Activated CD4-positive, alpha-beta T cell treated with anti-CD3 and anti-CD28 coated beads for 4 hours (primary cell): ENCODE results near the gene DCBLD2.

Experiments
- DNase-seq, 2 donors: peaks; one replicate each; pipeline ENCODE4 v3.0.0-alpha.2; 2020

The DCBLD2 gene

DNA sequence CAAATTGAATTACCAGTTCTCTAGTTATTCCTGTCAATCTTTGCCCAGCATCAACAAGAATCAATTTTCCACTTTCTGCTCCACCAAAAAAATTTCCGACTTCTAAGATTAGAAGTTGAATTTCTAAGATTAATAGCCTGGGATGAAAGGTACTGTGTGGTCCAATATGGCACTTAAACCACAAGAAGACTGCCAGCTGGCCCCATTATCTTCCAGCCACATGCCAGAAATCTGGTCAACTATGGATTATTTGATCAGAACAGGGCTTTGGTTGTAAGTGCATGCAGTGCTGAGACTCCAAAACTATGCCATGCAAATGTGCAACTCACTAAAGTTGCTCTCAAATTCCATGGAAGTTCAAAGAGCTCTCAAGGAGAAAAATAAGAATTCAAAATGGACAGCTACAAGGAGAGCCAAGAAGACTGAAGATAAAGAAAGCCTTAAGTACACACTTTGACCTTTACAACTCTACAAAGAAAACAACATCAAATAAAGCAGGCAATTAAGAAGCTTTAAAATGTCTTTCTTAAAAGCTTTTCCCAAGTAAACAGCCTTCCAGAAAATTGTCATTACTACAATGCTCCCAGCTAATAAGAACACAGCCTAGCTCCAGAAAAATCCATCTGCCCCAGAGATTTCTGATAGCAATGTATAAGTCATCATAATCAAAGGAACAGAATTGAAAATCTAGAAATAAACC is 74.1 kb downstream of the DCBLD2 start:
- no peak for DNase-seq

- DNase-seq: no peak
Measured at GRCh38 chr3:98826126-98826525, 75.4 kb downstream of the DCBLD2 start.

GRCh38 chr3:98824256-98824655 is 77.2 kb downstream of the DCBLD2 start:
- no peak for DNase-seq

GRCh38 chr3:98823791-98824190 is 77.7 kb downstream of the DCBLD2 start:
- DNase-seq: no peak

DNA sequence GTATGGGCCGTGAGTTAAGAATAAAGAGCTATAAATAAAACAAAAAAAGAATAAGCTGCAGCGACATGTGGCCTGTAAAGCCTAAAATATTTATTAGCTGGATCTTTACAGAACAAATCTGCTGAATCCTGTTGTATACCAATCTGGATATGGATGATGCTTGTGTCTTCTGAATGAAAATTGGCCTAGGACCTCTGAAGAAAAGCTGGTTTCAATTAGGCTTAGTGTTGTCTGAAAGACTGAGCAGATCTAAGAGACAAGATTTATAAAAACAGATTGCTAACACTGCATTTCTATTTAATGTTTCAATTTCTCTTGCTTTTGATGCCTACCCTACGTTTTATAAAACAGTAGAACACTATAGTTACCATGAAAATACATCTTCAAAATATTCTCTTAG is 80.4 kb downstream of the DCBLD2 start:
- DNase-seq: no peak

GRCh38 chr3:98817547-98818041 is 83.9 kb downstream of the DCBLD2 start:
- no peak for DNase-seq

DNA sequence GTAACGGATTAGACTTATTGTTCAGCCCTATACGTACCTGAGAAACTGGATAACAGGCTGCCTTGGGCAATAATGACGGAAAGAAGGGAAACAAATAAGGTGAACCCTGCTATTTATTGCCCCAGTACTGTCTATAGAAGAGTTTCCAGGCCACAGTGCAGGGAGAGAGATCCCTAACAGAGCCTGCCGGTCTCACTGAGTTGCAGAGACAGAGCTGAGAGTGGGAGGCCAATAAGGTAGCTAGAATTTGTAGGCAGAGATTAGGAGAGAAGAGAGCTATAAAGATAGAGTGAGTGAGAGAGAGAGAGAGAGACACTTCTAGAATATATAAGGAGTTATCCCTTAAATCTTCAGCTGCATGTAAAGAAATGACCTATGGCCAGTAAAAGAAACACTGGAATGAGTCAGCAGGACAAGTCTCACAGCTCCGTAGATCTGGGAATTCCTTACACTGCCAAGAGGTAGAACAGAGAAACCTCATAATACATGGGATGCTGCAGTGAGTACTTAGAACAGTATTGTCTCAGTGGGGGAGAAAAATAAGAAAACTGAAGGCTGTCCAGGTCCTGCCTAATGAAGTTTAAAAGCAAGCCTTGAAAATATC is 86.6 kb downstream of the DCBLD2 start:
- DNase-seq: no peak

- DNase-seq: no peak
Measured at GRCh38 chr3:98812851-98813374, 88.6 kb downstream of the DCBLD2 start.

DNA sequence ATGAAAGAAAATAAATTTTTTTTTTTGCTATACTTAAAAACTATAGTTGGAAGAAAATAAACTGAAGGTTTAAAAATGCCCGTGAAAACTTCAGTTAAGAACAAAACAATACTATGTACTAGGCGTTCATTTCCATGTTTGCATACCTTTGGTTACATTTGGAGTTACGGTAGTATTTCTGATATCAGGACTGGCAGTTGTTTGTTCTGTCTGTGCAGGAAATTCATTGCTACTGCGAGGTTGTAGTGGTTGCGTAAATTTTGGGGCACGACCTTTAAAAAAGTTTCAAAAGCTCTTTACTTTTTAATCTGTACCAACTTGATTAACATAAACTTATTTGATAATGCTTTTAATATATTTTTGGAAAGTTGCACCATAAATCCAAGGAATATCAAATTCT is 90.4 kb downstream of the DCBLD2 start:
- no peak for DNase-seq

- no peak for DNase-seq
Measured at GRCh38 chr3:98809557-98809956, 91.9 kb downstream of the DCBLD2 start.

- no peak for DNase-seq
Measured at GRCh38 chr3:98808071-98808470, 93.4 kb downstream of the DCBLD2 start.

- no peak for DNase-seq
Measured at GRCh38 chr3:98807561-98807960, 93.9 kb downstream of the DCBLD2 start.

GRCh38 chr3:98807011-98807410 is 94.5 kb downstream of the DCBLD2 start:
- no peak for DNase-seq

DNA sequence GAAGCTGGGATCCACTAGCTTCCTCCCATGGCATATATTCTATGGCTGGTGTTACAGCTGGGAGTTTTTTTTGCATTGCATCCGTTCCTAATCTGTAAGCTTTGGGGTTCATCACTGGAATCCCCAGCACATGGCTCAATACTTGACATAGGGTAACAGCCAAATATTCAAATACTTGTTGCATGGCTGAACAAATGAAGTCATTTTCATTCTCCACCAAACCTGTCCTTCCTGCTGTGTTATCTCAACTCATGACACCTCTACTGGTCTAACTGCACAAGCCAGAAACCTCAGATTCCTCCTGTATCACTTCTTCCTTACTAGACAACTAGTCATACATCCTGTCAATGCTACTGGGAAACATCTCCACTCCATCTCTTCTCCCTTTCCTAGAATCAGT is 95.0 kb downstream of the DCBLD2 start:
- DNase-seq: no peak

GRCh38 chr3:98805571-98805970 is 95.9 kb downstream of the DCBLD2 start:
- no peak for DNase-seq

DNA sequence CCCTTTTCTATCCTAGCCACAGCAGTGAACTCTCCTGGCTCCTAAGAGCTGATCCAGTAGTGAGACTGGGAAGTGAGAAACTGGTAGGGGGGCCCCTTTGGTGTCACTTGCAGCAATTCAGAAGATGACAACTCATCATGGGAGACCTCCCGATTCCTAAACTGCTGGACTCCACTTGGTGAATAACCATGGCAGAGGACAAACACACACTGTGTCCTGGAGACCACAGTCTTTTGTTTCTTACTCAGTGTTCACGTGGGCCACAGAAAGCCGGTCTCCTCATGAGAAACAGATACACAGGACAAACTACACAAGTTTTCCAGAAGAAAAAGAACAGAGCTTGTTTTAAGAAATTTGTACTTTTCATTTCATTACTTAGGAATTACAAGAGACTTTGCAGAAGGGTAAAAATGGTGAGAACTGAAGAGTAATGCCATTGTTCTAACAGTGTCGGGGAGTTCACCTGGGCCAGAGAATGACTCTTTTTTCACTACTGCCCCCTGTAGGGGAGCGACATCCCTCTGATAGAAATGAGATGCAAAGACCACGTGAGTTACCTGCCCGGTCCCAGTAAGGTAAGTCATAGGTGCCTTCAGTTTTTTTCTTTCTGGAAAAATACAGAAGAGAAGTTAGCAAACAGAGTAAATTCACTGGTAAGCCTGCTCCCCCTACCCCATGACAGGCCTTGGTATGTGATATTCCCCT is 100.3 kb downstream of the DCBLD2 start:
- no peak for DNase-seq

DNA sequence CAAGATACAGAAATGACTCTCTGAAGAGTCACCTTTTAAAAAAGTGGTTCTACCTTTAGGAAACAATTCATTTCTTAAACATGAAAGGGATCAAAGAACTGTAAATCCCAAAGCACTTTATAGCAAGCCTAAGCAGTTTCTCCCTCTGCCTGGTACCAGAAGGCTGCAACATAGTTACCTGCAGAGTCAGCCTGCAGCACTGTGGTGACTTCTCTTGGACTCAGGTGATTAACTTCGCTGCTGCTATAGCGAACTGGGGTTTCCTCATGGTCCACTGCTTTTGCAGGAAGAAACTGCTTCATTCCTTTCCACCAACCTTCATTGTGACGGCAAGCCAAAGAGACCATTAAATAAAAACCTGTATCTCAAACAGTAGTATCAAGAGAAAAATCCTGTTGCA is 101.1 kb downstream of the DCBLD2 start:
- no peak for DNase-seq

- no peak for DNase-seq
Measured at GRCh38 chr3:98799479-98799878, 102.0 kb downstream of the DCBLD2 start.

GRCh38 chr3:98798820-98799219 is 102.7 kb downstream of the DCBLD2 start:
- DNase-seq: no peak

- DNase-seq: no peak
Measured at GRCh38 chr3:98797905-98798304, 103.6 kb downstream of the DCBLD2 start.

DNA sequence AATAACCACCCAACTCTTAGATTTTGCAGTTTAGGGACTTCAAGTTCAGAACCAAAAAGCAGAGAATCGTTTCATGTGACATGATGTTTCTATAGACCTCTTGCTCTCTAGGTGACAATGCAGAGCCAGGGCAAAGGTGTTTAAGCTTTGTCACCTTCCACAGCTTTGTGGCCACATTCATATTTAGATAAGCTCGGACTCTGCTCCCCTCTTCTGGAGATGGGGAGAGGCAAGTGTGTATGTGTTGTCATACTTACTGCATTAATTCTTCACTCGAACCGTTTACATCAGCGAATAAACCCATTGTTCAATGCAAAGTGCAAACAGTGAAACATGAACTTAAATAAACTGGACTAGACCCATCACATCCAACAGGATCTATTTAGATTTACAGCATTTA is 105.2 kb downstream of the DCBLD2 start:
- DNase-seq: no peak

DNA sequence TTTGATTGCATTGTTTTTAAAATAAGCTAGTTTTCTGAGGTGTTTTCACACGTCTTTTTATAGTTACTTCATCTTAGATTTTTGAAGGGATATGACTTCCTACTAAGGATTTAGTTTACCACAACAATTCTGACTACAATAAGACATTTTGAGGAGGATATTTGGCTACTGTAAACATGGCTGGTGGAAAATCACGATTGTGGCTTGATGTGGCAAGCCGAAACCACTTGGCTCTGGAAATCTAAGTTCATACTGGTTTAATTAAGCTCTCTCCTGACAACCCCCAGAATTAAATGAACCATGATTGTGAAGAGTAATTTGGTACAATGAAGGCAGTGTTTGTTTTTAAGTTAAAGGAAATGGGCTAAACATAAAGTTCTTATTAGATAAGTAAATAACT is 107.5 kb downstream of the DCBLD2 start:
- DNase-seq: no peak

- DNase-seq: no peak
Measured at GRCh38 chr3:98791341-98792325, 109.9 kb downstream of the DCBLD2 start.
